ENCODE measurements around the gene CDC25A.

Gene CDC25A

DNA sequence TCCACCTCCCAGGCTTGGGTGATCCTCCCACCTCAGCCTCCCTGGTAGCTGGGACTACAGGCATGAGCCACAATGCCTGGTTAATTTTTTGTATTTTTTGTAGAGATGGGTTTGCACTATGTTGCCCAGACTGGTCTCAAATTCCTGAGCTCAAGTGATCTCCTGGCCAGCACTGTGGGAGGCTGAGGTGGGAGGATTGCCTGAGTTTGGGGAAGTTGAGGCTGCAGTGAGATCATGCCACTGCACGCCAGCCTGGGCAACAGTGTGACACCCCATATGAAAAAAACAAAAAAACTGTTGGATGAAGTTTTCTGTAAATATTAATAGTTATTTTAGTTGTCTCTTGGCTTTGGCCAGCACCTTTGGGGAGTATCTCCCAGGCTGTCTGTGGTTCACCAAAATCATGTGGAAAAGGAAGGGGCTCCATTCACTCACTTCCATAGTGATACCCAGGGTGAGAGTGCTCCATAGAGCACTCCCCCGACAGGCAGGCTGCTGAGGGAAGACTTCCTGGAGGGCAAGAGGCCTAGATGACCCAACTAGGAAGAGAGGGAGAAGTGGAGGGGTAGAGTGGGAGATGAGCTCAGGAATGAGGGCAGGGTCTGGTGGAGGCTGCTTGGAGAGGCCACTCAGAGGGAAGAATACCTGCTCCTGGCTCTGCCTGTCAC, 47.1 kb downstream of the CDC25A start:
- no peak for DNase-seq (ENCODE audit: low read depth in 2 of 2)

DNA sequence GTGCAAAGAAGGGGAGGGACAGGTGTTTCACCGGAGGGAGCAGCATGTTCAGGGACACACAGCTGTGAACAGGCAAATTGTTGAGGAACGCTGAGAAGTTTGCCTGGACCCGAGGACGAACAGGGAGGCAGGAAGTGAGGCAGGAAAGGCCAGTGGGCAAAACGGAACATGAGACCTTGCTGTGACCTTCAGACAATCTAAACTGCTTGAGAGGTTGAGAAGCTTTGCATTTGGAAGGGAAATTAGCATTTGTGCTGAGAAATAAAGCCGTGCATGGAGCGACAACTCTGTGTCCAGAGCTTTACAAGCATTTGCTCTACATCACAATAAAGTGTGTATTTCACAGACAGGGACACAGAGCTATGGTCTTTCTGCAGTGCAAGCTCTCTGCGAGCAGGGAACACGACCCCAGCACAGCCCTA, 47.9 kb downstream of the CDC25A start:
- DNase-seq (ENCODE audit: low read depth in 2 of 2) = no peak

GRCh38 chr3:48137425-48137999, 50.7 kb downstream of the CDC25A start:
- DNase-seq (ENCODE audit: low read depth in 2 of 2) = no peak

- DNase-seq (ENCODE audit: low read depth in 2 of 2) = no peak
These were observed 52.4 kb downstream of the CDC25A start for GRCh38 chr3:48135552-48136495.

DNA sequence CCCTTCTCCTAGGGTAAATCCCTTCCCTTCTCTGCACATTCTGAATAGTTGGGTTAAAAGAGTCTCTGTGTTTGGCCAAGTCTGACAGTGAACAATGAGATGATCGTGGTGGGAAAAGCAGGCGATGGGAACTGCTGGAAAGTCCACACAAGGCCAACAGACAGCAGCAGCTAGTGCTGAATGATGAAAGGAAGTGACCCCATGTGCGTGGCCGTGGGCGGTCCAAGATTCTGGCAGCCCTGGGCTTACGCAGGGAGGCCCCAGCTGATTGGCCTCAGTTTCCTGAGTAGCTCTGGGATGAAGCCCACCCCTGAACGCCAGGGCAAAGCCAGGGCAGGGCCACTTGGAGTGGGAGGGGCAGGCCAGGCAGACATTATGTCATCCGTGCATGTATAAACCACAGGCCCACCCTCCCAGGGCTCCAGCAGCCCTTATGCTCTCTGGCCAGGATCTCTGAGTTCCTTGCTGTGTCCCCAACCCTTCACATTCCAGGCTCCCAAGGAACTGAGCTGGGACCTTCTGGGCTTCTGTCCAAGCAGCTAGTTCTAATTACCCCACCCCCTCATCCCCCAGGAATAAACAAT, 57.8 kb downstream of the CDC25A start:
- DNase-seq (ENCODE audit: low read depth in 2 of 2) = no peak

- DNase-seq (ENCODE audit: low read depth in 2 of 2) = no peak
These were observed 58.3 kb downstream of the CDC25A start for GRCh38 chr3:48129921-48130320.

- DNase-seq (ENCODE audit: low read depth in 2 of 2) = no peak
These were observed 59.4 kb downstream of the CDC25A start for GRCh38 chr3:48128774-48129173.

DNA sequence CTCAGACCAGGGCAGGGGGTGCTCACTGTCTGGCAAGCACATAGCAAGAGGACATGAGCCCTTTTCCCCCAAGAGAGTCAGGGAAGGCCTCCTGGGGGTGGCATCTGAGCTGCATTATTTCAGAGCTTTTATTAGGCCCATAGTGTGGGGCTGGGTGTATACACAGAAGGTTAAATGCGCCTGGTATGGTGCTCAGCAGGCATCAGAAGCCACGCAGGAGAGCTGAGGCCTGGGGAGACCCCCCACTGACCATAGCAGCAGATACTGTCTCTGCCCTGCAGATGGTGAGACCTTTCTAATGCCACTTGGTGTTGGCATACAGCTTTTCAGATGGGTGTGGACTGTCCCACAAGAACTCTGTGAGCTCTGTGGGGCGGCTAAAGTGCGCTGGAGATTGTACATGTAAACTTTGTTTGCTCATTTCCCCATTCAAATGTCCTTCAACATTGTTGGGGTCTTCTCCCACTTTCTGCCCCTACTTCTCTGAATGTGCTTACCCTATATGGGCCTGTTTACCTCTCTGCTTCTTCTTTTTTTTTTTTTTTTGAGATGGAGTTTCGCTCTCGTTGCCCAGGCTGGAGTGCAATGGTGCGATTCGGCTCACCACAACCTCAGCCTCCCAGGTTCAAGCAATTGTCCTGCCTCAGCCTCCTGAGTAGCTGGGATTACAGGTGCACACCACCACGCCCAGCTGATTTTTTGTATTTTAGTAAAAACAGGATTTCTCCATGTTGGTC, 62.2 kb downstream of the CDC25A start:
- DNase-seq (ENCODE audit: low read depth in 2 of 2) = no peak

GRCh38 chr3:48125013-48125705, 63.1 kb downstream of the CDC25A start:
- DNase-seq (ENCODE audit: low read depth in 2 of 2) = no peak

DNA sequence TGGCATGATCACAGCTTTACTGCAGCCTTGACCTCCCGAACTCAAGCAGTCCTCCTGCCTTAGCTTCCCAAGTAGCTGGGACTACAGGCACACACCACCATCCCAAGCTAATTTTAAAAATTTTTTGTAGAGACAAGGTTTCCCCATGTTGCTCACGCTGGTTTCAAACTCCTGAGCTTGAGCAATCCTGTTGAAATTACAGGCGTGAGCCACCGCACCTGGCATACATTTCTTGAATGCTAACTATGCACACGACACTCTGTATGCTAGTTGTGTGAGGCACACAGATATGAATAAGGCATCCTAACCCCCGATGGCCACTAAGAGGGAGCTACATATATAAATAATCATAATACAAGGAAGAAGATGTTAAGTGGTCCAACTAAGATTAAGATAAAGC, 64.9 kb downstream of the CDC25A start:
- DNase-seq (ENCODE audit: low read depth in 2 of 2) = no peak

DNA sequence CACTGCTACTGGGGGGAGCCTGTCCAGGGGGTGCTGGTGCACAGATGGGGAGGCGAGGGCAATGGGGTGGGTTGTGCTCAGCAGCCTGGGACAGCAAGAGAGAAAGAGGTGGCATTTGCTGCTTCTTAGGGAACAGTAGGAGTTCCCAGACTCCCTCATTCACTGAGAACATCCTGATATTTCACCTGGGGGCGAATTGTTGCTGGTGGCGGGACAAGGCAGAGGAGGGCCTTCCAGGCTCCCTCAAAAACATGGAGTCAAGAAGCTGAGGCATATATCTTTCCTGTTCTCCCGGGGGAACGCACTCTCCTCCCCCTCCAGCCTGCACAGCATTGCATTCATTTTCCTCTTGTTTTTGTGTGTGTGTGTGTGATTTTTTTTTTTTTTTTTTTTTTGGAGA, 65.7 kb downstream of the CDC25A start:
- DNase-seq (ENCODE audit: low read depth in 2 of 2) = no peak

- no peak for DNase-seq (ENCODE audit: low read depth in 2 of 2)
These were observed 68.0 kb downstream of the CDC25A start for GRCh38 chr3:48120223-48120622.

GRCh38 chr3:48119505-48120193, 68.6 kb downstream of the CDC25A start:
- DNase-seq (ENCODE audit: low read depth in 2 of 2) = no peak

GRCh38 chr3:48118928-48119327, 69.3 kb downstream of the CDC25A start:
- DNase-seq (ENCODE audit: low read depth in 2 of 2) = no peak

DNA sequence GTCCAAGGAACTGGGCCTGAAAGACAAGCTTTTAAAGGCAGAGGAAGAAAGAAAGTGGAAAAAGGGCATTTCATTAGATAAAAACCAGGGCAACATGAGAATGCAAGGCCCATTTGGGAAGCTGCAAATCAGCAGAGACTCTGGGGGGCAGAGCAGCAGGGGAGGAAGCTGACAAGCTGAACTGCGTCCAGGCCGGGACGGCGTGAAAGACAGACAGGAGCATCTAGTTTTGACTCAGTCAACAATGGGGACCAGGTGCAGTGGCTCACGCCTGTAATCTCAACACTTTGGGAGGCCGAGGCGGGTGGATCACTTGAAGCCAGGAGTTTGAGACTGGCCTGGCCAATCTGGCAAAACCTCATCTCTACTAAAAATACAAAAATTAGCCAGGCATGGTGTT, 69.9 kb downstream of the CDC25A start:
- DNase-seq (ENCODE audit: low read depth in 2 of 2) = no peak

DNA sequence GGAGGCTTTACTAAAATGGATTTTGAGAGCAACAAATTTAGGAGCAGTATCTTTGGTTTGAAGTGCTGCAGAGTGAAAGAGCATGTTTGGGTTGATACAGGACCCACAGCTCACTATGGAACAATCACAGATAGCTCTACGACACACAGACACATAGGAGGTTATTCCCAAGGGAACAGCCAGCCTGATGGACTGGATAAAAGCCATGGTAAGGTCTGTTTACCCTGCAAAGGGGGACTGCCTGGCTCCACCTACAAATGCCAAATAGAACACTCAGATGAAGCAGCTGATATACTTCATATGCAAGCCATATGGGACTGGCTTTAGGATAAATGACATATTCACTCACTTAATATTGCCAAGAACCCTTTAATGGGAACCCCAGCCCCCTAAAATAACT, 75.4 kb downstream of the CDC25A start:
- no peak for DNase-seq (ENCODE audit: low read depth in 2 of 2)

GRCh38 chr3:48112108-48112791, 76.0 kb downstream of the CDC25A start:
- peak in 1 of 2 donors; percentile 4 for DNase-seq (ENCODE audit: low read depth in 2 of 2)

- no peak for DNase-seq (ENCODE audit: low read depth in 2 of 2)
These were observed 77.8 kb downstream of the CDC25A start for GRCh38 chr3:48110463-48110862.

GRCh38 chr3:48107227-48107626, 81.0 kb downstream of the CDC25A start:
- DNase-seq (ENCODE audit: low read depth in 2 of 2) = no peak
